IMR-90 (cell line): ENCODE data around the gene EGFL8. TPM values are rescaled to one million over a fixed set of nuclear protein-coding genes. Genes with fewer than 3 reads are reported as not detected.
A peak's percentile ranks its signal among the peaks of the same experiment; 100 is the strongest.

Experiments
- ATAC-seq: fragments of 200-7000 bp; cut with Tn5 transposase; 2 replicates; pipeline ENCODE4 v1.9.1; 2020; ENCODE audit warnings: low read depth, mild to moderate bottlenecking, moderate library complexity
- BruUV-seq: library from RNA; stranded (reverse); fragments of 400-500 nt; replicated peaks from 2 replicates; lab custom pipeline; 2021; lab: Mats Ljungman, UMichigan
- CTCF ChIA-PET: fragments of 300-600 bp; formaldehyde crosslinking; extraction: SDS; loops from one replicate; lab custom pipeline; 2021; ENCODE audit warnings: antibody characterized with exemption; lab: Yijun Ruan, JAX
- POLR2A ChIA-PET: fragments of 300-600 bp; sonication (Branson Sonifier 250); formaldehyde crosslinking; loops from one replicate; lab custom pipeline; 2022; ENCODE audit warnings: antibody characterized with exemption; ENCODE audit not compliant: unreplicated experiment; lab: Charles Lee
- DNase-seq: peaks from one replicate; pipeline ENCODE4 v3.0.0; 2013
- H2AFZ ChIP-seq: replicated peaks from 2 replicates; pipeline ENCODE3; 2013; ENCODE audit warnings: low read length, mild to moderate bottlenecking; ENCODE audit not compliant: poor library complexity
- H2AK5ac ChIP-seq: 2 replicates; pipeline ENCODE4 v1.6.1; 2013; ENCODE audit warnings: low read depth, low read length, inconsistent platforms
- H2AK9ac ChIP-seq: replicated peaks from 2 replicates; pipeline ENCODE3; 2013; ENCODE audit warnings: mild to moderate bottlenecking, low read depth, low read length, moderate library complexity; ENCODE audit not compliant: poor library complexity
- H2BK120ac ChIP-seq: 2 replicates; pipeline ENCODE4 v1.6.1; 2013; ENCODE audit warnings: low read depth, low read length, inconsistent platforms
- H2BK15ac ChIP-seq: 3 replicates; pipeline ENCODE4 v1.6.1; 2013; ENCODE audit warnings: low read depth, low read length, inconsistent platforms
- H2BK20ac ChIP-seq: 2 replicates; pipeline ENCODE4 v1.6.1; 2013; ENCODE audit warnings: low read depth, mild to moderate bottlenecking, inconsistent platforms, low read length, moderate library complexity
- H2BK5ac ChIP-seq: 2 replicates; pipeline ENCODE4 v1.6.1; 2013; ENCODE audit warnings: mild to moderate bottlenecking, low read depth, low read length, inconsistent platforms; ENCODE audit not compliant: poor library complexity, severe bottlenecking
- H3K14ac ChIP-seq: replicated peaks from 2 replicates; pipeline ENCODE4 v1.6.1; 2013; ENCODE audit warnings: low read depth, low read length, inconsistent platforms
- H3K18ac ChIP-seq: 2 replicates; pipeline ENCODE4 v1.6.1; 2013; ENCODE audit warnings: low read depth, low read length, control low read depth
- H3K23ac ChIP-seq: 2 replicates; pipeline ENCODE4 v1.6.1; 2013; ENCODE audit warnings: low read depth, low read length, inconsistent platforms
- H3K27ac ChIP-seq: 2 replicates; pipeline ENCODE4 v1.5.1; 2013; ENCODE audit warnings: mild to moderate bottlenecking, control low read depth, low read length; ENCODE audit not compliant: insufficient read depth
- H3K27me3 ChIP-seq: 2 replicates; pipeline ENCODE4 v1.6.1; 2013; ENCODE audit warnings: low read length; ENCODE audit not compliant: control insufficient read depth, insufficient read depth
- H3K36me3 ChIP-seq: 2 replicates; pipeline ENCODE4 v1.6.1; 2013; ENCODE audit warnings: low read length, mixed read lengths; ENCODE audit not compliant: control insufficient read depth, insufficient read depth
- H3K4ac ChIP-seq: 2 replicates; pipeline ENCODE4 v1.6.1; 2013; ENCODE audit warnings: low read depth, low read length, inconsistent platforms
- H3K4me1 ChIP-seq: 2 replicates; pipeline ENCODE4 v1.6.1; 2013; ENCODE audit warnings: low read length, mixed read lengths; ENCODE audit not compliant: control insufficient read depth, insufficient read depth
- H3K4me2 ChIP-seq: 2 replicates; pipeline ENCODE4 v1.6.1; 2013; ENCODE audit warnings: low read depth, mild to moderate bottlenecking, control low read depth, low read length, moderate library complexity
- H3K4me3 ChIP-seq: 2 replicates; pipeline ENCODE4 v1.5.1; 2013; ENCODE audit warnings: low read depth, mild to moderate bottlenecking, control low read depth, low read length, moderate library complexity; ENCODE audit not compliant: insufficient read depth
- H3K56ac ChIP-seq: 2 replicates; pipeline ENCODE4 v1.6.1; 2013; ENCODE audit warnings: low read length, inconsistent platforms; ENCODE audit not compliant: insufficient read depth; ENCODE audit errors: extremely low read depth
- H3K79me1 ChIP-seq, 2 experiments: 2 replicates each; pipeline ENCODE4 v1.6.1; 2013; ENCODE audit warnings: low read length in 2 of 2, inconsistent platforms in 1 of 2, low read depth in 1 of 2
- H3K9ac ChIP-seq: 2 replicates; pipeline ENCODE4 v1.6.1; 2013; ENCODE audit warnings: low read depth, low read length, control low read depth
- H3K9me1 ChIP-seq: 2 replicates; pipeline ENCODE4 v1.6.1; 2013; ENCODE audit warnings: low read length, inconsistent platforms; ENCODE audit not compliant: insufficient read depth
- H3K9me3 ChIP-seq: 2 replicates; pipeline ENCODE4 v1.6.1; 2013; ENCODE audit warnings: low read length; ENCODE audit not compliant: control insufficient read depth, insufficient read depth
- H4K20me1 ChIP-seq: 2 replicates; pipeline ENCODE4 v1.6.1; 2013; ENCODE audit warnings: low read length, inconsistent platforms; ENCODE audit not compliant: insufficient read depth
- H4K5ac ChIP-seq: 2 replicates; pipeline ENCODE4 v1.6.1; 2013; ENCODE audit warnings: mild to moderate bottlenecking, low read depth, low read length, control low read depth
- H4K8ac ChIP-seq, 2 experiments: 2 replicates each; pipeline ENCODE4 v1.6.1; 2013; ENCODE audit warnings: low read depth in 2 of 2, low read length in 2 of 2, control low read depth in 1 of 2, inconsistent platforms in 1 of 2
- H4K91ac ChIP-seq: 2 replicates; pipeline ENCODE4 v1.6.1; 2013; ENCODE audit warnings: low read depth, low read length, inconsistent platforms; ENCODE audit not compliant: insufficient read depth
- BHLHE40 ChIP-seq: fragments of 150-350 bp; IDR thresholded peaks from 2 replicates; pipeline ENCODE4 v1.6.1; 2016; ENCODE audit warnings: mild to moderate bottlenecking, low read depth, low read length
- CEBPB ChIP-seq: IDR thresholded peaks from 2 replicates; pipeline ENCODE4 v1.6.1; 2012; ENCODE audit warnings: low read depth, low read length, improper control_type of control experiment
- POLR2A ChIP-seq: IDR thresholded peaks from 2 replicates; pipeline ENCODE4 v1.6.1; 2012; ENCODE audit warnings: mild to moderate bottlenecking, low read depth, low read length
- WGBS, 2 experiments: methylation state at CpG; one replicate each; pipeline versions ENCODE4 v1.1.5 to v1.1.7; 2013; ENCODE audit warnings: missing lambda C conversion rate in 2 of 2; ENCODE audit not compliant: insufficient read length in 1 of 2; ENCODE audit errors: extremely low coverage in 2 of 2; 5-methylcytosine and 5-hydroxymethylcytosine counted together
- dilution Hi-C: fragments of 300-500 bp; cut with HindIII; formaldehyde crosslinking; loops from one replicate; pipeline ENCODE4 v1.14.3; 2018; ENCODE audit warnings: low sequenced_read_pairs; ENCODE audit not compliant: unreplicated experiment
- in situ Hi-C: fragments of 300-500 bp; cut with MboI; formaldehyde crosslinking; loops from 3 replicates; pipeline ENCODE4 v1.14.3; 2019; ENCODE audit warnings: low sequenced_read_pairs, inconsistent platforms, mixed read lengths
- intact Hi-C: fragments of 100-400 bp; cut with micrococcal nuclease; formaldehyde crosslinking; loops from 2 replicates; pipeline ENCODE4 v1.10.0; 2022
- polyA plus RNA-seq, 3 experiments: library from polyadenylated mRNA; depleted of rRNA; stranded (reverse); fragments of >200 nt; gene quantifications; 2 replicates each; pipeline ENCODE4 v1.2.3, GENCODE V29; 2012; ENCODE audit warnings: low replicate concordance in 1 of 3
- total RNA-seq: library from RNA; depleted of rRNA; stranded (reverse); fragments of >200 nt; gene quantifications from 2 replicates; pipeline ENCODE4 v1.2.3, GENCODE V29; 2012
- TF ChIP-seq, protein P1 (sequence below): conservative IDR thresholded peaks from 2 replicates; pipeline ENCODE4 v1.5.1; 2012; ENCODE audit warnings: mild to moderate bottlenecking, low read depth, low read length, improper control_type of control experiment
- TF ChIP-seq, protein P2 (sequence below): fragments of 150-350 bp; IDR thresholded peaks from 2 replicates; pipeline ENCODE4 v1.6.1; 2017; ENCODE audit warnings: mild to moderate bottlenecking, antibody characterized with exemption, low read length, low read depth

EGFL8 gene
- total and polyA plus RNA-seq, 2 of the 4 experiments (the other 2 are of a cell fraction) = 0.18 to 4.7 TPM

DNA sequence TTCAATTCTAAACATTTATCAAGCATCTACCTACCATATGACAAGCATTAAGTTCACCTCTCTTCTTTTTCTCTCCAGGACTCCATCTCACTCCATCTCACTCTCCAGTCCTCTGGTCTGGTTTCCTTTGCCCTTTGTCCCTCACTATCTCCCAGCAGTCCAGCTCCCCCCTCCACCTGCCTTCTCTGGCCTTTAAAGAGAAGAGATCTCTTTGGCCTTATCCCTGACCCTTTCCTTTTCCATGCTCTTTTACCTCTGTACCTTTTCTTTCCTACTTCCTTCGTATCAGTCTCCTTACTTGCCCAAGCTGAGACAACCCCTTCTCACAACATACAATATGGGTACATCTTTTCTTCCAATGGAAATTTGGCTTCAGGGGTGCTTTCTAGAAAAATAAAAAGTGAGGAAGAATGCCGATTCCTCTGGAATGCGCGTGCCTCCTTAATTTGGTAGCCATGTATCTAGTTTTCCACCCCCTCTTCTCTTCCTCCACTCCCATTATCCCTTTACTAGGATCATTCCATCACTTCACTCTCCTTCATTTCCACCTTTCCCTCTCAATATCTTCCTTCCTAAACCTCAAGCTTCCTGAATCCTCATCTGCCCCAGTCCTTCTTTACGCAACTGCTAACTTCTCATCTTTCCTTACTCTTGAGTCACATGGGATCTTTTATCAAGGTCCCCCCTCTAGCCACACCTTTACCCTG lies 12.2 kb downstream of the EGFL8 start:
- ChIA-PET POLR2A (interaction anchor here (0.6 to 1.4 kb wide), 5 partner anchors 9 to 495 kb away, joined by 3 to 5 read pairs (median 3); no protein-coding TSS in a partner anchor), CTCF (no interaction called here)
- Histone ChIP-seq H4K20me1 (peaks cover 3% of the 10 kb centered on the region; the same call in 1 of the 2 replicates), H2AFZ (peak overlapping the region; percentile 84), H3K27me3 (no peaks in the 10 kb centered on the region), H3K79me1 (peaks cover 35 to 57% of the 10 kb centered on the region in 2 experiments), H2AK5ac (peak overlapping the region; percentile 94), H2BK20ac (peak overlapping the region; percentile 9; the same call in 1 of the 2 replicates), H2BK15ac (peak overlapping the region; percentile 35; the same call in 2 of the 3 replicates), H4K8ac (peak overlapping the region; percentile 55 to 89), H3K9ac (peak overlapping the region; percentile 70), H3K14ac (peak overlapping the region; percentile 82), H2BK120ac (peak overlapping the region; percentile 65), H3K27ac (peak overlapping the region; percentile 74), H3K4ac (peak overlapping the region; percentile 92), H3K9me1 (peaks cover 30% of the 10 kb centered on the region), H3K4me2 (peak overlapping the region; percentile 80), H3K36me3 (peaks cover 4% of the 10 kb centered on the region; the same call in 1 of the 2 replicates), H2AK9ac (peak overlapping the region; percentile 87), H3K23ac (peak overlapping the region; percentile 88), H3K4me3 (peak overlapping the region; percentile 45), H3K9me3 (no peaks in the 10 kb centered on the region), H4K5ac (peak overlapping the region; percentile 77), H2BK5ac (peak overlapping the region; percentile 90), H3K4me1 (peaks cover 5% of the 10 kb centered on the region), H3K18ac (peak overlapping the region; percentile 70), H4K91ac (peak overlapping the region; percentile 82), H3K56ac (peak overlapping the region; percentile 91)
- peak; percentile 75 for DNase-seq
- TSS peak; percentile 95 for BruUV-seq
- intact Hi-C loops (loop anchor here (1.0 to 5.0 kb wide), 3 partner anchors 24 to 59 kb away; no protein-coding TSS in a partner anchor), in situ Hi-C loops (loop anchor here (10.0 to 25.0 kb wide), 2 partner anchors 202 to 786 kb away; partner anchors contain the start of genes BRD2, DXO and HLA-DMA), dilution Hi-C loops (no loop called here)
- peak; percentile 0; the same call in 1 of the 2 replicates for ATAC-seq
- TF ChIP-seq BHLHE40 = no peak
- TF ChIP-seq, protein P1, sequence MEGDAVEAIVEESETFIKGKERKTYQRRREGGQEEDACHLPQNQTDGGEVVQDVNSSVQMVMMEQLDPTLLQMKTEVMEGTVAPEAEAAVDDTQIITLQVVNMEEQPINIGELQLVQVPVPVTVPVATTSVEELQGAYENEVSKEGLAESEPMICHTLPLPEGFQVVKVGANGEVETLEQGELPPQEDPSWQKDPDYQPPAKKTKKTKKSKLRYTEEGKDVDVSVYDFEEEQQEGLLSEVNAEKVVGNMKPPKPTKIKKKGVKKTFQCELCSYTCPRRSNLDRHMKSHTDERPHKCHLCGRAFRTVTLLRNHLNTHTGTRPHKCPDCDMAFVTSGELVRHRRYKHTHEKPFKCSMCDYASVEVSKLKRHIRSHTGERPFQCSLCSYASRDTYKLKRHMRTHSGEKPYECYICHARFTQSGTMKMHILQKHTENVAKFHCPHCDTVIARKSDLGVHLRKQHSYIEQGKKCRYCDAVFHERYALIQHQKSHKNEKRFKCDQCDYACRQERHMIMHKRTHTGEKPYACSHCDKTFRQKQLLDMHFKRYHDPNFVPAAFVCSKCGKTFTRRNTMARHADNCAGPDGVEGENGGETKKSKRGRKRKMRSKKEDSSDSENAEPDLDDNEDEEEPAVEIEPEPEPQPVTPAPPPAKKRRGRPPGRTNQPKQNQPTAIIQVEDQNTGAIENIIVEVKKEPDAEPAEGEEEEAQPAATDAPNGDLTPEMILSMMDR = no peak
- peak; percentile 82 for TF ChIP-seq CEBPB
- TF ChIP-seq, protein P2, sequence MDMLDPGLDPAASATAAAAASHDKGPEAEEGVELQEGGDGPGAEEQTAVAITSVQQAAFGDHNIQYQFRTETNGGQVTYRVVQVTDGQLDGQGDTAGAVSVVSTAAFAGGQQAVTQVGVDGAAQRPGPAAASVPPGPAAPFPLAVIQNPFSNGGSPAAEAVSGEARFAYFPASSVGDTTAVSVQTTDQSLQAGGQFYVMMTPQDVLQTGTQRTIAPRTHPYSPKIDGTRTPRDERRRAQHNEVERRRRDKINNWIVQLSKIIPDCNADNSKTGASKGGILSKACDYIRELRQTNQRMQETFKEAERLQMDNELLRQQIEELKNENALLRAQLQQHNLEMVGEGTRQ = peak; percentile 46
- no peak; the same call in 1 of the 2 replicates for TF ChIP-seq POLR2A
- 8% methylated on average over 2 of the region's 5 CpGs; no CpG with 5 or more reads in 1 of the 2 experiments for WGBS, 2 experiments
